ENCODE measurements around the gene ERCC2.

- TF ChIP-seq CTCF (IDR thresholded peaks at IDR 0.05; ENCODE audit: insufficient read depth, low read depth, low read length) (no peak), EZH2 (IDR thresholded peaks at IDR 0.05; ENCODE audit: insufficient read depth, low read length) (no peak)
These were observed 35.3 kb upstream of the ERCC2 start for GRCh38 chr19:45405435-45406225.
